ENCODE measurements around the gene FIP1L1.

GRCh38 chr4:53479736-53480525, 102.5 kb downstream of the FIP1L1 start:
- TF ChIP-seq TAF1 (IDR thresholded peaks at IDR 0.05; ENCODE audit: borderline replicate concordance, low read depth, low read length) (no peak), ZBTB33 (IDR thresholded peaks at IDR 0.05) (no peak), TCF7 (IDR thresholded peaks at IDR 0.05; ENCODE audit: borderline replicate concordance) (no peak), ZNF687 (IDR thresholded peaks at IDR 0.05) (no peak), ZNF274 (IDR thresholded peaks at IDR 0.05; ENCODE audit: insufficient read depth, insufficient read length) (no peak), HDAC6 (IDR thresholded peaks at IDR 0.05; ENCODE audit: unreplicated experiment) (no peak), CTCF (IDR thresholded peaks at IDR 0.05 in 2 of 3, conservative IDR thresholded peaks at IDR 0.05 in 1 of 3; ENCODE audit: control insufficient read depth in 2 of 3, extremely low read depth in 1 of 3, insufficient read depth in 1 of 3, low read depth in 3 of 3, low read length in 3 of 3) (no peak), MAX (IDR thresholded peaks at IDR 0.05; ENCODE audit: low read depth, low read length) (no peak)

Data from GM12878 (cell line).